Islet of Langerhans (tissue), 1 donor: ENCODE measurements around the gene ATF7.

ENCODE experiments used
- FAIRE-seq: peaks from one replicate; lab custom pipeline; 2011; peaks lifted over from hg19 to GRCh38; lab: Jason Lieb, UNC

ATF7 gene

GRCh38 chr12:53500142-53500775 is 125.9 kb downstream of the ATF7 start:
- FAIRE-seq, result no peak

DNA sequence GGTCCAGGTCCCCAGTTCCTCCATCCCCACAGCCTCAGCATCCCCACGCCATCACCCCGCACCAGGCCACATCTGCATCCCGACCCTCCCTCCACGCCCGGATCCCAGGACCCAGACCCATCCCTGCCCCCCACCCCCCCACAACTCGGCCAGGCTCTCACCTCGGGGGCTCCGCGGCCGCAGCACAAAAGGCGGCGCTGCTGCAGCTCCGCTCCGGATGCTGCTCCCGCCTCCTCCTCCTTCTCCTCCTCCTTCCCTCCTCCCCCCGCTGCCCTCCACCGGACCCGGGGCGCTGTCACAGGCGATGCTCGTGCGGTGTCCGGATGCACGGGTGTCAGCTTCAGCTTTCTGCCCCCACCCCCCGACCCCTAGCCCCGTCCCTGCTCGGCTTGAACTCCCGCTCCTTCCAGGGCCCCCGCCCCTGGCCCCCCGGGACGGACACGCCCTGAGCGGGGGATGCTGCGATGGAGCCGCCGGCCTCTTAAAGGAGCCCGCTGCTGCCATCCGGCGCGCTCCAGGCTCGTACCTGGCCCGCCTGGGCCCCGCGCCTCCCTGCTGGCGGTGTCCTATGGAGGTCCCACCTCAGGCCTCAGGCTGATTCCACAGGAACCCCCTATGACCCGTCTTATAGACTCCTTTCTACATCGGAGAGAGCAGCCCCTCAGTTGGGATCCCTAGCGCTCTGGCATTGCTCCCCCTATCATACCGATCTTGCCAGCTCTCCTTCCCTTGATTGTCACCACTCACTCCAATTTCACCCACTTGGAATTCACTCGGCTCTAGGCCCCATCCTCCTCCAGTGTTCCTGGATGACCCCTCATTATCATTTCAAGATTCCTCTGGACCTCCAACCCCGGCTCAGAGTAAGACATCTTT is 126.7 kb downstream of the ATF7 start, which contains the start of gene MAP3K12:
Gene MAP3K12 (minus strand): TSS at position 193 of the 876 bp plus-strand sequence. CDS start 12,067 bp downstream, outside the sequence.
- FAIRE-seq, result no peak

- no peak for FAIRE-seq
Observed at GRCh38 chr12:53498235-53498630, 127.9 kb downstream of the ATF7 start.

GRCh38 chr12:53497461-53497860 is 128.7 kb downstream of the ATF7 start:
- no peak for FAIRE-seq

DNA sequence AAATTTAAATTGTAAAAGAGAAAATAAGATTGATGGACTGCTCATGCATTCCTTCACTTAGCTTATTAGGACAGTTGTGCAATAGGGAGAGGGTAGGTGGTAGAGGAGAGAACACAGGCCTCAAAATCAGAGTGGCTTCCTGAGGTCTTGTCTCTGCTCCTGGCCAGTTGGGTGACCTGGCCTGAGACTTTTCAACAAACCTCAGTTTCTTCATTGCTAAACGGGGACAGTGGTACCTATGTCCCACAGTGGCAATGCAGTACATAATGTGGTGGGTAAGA is 129.5 kb downstream of the ATF7 start:
- FAIRE-seq, result no peak

DNA sequence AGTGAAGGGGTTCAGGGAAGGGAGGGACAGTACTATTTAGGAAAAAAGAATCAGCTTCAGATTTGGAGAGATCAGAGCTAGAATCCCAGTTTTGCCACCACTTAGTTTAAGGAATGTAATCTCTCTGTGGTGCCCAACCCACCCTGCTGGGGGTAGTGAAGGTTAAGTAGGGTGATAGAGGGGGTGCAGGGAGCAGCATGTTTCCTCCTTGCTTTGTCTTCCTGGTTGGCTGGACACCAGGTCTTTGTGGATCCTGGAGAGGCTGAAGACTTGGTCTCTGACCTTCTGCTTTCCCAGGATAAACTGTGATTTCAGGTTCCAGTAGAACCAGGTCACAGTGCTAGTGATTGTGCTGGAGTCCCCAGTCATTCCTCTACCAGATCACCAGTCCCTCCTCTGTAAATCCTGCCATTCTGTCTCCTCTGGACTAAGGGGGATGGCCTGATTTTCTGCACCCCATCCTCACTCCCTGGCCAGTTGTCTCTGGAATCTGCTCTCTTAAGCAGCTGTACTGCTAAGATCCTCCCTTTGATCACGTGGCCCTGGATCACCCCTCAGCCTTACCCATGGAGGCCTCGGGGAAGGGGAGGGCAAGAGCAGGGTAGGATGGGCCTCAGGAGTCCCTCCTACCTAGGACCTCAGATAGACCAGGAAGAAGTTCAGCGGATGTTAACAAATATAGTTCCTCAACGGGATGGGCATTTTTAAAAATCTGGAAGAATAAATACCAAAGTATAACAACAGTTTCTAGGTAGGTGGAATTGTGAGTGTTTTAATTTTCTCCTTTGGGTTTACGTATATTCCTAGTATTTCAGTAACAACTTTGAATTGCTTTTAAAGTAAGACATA is 130.1 kb downstream of the ATF7 start:
- FAIRE-seq, result no peak

DNA sequence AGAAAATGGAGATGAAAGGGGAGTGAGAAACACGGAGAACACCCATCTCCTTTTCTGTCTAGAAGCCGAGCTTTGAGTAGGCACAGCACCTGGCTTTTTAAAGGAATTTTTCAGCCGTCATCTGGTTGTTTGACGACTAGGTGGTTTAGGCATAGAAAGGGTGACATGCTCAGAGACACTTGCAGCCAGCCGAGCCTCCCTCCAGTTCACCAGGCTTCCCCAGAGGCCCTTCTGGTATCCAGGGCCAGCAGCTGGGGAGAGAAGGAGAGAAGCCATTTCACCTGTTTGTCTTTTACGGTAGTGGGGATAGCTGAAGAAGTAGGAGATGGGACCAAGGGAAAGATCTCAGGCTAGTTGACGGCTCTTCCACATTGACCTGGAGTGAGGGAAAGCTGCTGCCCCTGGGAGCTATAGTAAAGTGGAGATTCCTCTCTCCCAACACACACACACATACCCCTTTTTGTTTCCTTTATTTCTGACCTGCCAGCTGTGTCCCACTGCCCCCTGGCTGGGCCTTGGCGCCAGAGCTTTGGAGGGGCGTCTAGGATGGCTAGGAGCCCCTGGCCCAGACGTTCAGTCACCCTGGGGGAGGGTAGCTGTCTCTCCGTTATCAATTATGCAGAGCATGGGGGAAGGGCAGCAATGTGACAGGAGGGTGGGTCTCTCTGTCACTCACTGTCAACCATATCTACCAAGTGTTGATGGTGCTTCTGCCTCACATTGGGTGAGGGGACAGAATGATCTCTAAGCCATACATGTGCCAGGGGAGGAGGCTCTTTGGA is 132.4 kb downstream of the ATF7 start:
- no peak for FAIRE-seq

DNA sequence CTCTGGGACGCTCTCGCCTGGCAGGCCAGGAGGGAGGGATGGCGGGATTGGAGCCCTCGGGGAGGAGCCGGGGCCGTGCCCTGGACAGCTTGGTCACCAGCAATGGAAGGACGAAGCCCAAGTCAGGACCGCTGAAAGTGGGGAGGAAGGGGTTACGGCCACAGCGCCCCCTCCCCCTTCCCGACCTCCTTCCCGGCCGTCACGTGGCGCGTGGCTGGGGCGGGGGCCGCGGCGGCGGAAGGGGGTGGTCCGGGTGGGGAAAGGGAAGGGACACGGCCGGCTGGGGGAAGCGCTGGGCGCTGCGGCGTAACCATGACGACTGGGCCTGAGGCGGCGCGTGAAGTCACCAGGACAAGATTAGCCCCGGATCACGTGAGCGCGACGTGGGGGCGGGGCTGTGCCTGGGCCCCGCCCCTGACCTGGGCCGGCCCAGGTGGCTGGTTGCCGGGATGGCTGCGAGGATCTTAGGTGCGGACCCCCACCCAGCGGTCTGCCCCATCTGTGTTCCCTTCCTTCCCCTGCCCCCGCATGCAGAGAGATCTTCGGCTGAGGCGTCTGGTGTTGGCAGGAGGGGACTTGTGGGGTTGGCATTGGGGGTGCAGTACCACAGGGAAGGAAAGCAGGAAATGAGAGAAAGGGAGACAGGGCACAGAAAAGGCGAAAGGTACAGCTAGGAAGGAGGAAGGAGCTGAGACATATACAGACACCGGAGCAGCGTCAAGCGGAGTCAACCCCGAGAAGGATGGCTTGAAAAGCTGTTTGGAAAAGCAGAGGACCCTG is 133.2 kb downstream of the ATF7 start:
- no peak for FAIRE-seq

GRCh38 chr12:53492188-53492587 is 134.0 kb downstream of the ATF7 start:
- no peak for FAIRE-seq

GRCh38 chr12:53489242-53489864 is 136.8 kb downstream of the ATF7 start:
- no peak for FAIRE-seq

GRCh38 chr12:53486736-53487487 is 139.3 kb downstream of the ATF7 start:
- no peak for FAIRE-seq

DNA sequence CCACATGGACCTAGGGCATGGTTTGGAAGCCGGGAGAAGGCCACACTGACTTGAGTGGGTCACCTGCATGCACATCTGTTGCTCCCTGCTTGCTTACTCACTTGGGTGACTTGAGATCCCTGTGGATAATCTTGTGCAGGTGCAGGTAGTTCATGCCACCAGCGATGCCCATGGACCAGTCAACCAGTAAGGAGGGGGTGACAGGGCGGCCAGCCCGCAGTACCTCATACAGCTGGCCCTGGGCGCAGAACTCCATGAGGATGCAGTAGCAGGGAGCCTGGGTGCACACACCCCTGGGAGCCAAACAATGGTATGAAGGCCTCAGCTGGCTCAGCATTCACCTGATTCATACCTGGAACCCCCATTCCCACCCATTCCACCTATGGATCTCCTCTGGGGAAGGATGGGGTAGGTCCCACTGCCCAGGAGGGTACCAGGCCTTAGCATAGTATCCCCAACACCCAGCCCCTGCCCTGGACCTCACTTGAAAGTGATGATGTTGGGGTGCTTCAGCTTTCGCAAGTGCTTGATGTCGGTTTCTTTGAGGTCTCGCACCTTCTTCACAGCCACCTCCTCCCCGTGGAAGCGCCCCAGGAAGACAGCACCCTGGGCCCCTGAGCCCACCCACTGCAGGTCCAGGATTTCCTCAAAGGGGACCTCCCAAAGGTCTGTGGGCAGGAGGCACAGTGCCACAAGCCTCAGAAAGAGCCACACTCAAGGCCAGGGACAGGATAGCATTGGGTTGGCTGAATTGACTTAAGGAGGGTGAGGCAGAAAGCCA is 140.0 kb downstream of the ATF7 start:
- no peak for FAIRE-seq

GRCh38 chr12:53484686-53485575 is 141.3 kb downstream of the ATF7 start:
- peak; percentile 13 for FAIRE-seq

GRCh38 chr12:53483979-53484377 is 142.2 kb downstream of the ATF7 start:
- FAIRE-seq, result no peak

DNA sequence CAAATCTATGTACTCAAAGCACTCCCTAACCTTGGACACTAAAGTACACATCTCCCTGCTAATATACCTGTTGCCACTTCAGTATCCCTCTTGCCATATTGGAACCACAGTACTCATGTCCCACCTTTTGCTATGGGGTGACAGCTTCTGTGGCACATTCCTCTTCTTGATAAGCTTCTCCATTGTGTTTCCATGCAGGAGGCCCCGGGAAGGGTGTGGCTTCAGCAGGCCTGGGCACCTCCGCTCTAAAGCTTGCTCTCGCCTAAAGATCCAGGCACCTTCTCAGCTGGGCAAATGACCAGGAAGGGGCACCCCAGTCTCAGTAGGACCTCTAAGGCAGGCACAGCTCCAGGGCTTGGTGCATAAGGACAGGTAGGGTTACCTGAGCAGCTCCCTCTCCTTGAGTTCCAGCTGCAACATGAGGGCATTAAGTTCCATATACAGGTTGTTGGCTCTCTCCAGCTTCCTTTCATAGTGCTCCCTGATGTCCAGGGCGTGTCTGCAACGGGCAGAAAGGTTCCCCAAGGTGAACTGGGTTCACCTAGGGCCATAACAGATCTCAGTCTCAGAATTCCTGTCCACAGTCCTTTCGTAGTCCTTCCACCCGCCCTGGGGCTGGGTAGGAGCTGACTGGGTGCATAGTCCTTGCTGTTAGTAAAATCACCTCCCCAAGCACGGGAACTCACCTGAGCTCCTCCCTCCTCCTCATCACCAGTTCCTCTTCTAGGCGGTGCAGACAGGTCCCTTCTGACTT is 142.8 kb downstream of the ATF7 start:
- no peak for FAIRE-seq

GRCh38 chr12:53482626-53483168 is 143.5 kb downstream of the ATF7 start:
- no peak for FAIRE-seq

- FAIRE-seq, result no peak
Observed at GRCh38 chr12:53481939-53482586, 144.1 kb downstream of the ATF7 start.
